NCI-H774 (cell line): ENCODE measurements around the gene USHBP1.

Experiments
- DNase-seq: peaks from one replicate; lab custom pipeline; 2025; lab: John Stamatoyannopoulos, UW

Gene USHBP1

GRCh38 chr19:17262557-17262956, 2.0 kb downstream of the USHBP1 start:
- DNase-seq, result no peak

DNA sequence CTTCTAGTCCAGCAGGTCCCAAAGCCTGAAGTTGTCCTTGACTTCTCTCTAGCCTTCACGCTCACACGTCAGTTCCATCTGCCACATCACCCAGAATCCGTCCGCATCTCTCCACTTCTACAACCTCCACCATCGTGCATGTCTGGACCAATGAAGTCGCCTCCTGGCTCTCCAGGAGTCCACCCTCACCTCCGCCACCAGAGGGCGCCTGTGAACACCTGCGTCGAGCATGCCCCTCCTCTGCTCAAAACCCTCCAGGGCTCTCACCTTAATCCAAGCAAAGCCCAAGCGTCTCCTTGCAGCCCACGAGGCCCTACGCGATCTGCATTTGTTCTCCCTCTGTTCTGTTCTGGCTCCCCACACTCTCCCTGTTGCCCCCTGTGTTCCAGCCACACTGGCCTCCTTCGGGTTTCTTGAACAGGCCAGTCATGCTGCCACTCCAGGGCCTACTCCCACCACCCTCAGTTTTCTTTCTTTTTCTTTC, 3.7 kb downstream of the USHBP1 start:
- DNase-seq, result peak; percentile 81

DNA sequence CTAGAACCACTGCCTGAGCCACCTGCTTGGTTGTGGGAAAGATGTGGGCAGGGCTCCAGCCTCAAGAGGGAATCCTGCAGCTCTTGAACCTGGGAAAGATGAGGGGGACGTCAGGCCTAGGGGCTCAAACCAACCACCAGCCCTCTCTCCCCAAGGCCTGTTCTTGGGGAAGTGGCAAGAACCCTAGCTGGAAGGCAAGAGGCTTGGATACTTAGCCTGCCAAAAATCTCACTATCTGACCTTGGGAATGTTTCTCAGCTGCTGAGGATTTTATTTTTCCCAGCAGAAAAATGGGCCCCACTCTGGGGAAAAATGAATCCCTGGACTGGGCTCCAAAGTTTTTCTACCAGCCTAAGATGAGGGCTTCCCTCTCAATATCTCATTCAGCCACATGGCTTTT, 4.6 kb downstream of the USHBP1 start:
- DNase-seq, result no peak

DNA sequence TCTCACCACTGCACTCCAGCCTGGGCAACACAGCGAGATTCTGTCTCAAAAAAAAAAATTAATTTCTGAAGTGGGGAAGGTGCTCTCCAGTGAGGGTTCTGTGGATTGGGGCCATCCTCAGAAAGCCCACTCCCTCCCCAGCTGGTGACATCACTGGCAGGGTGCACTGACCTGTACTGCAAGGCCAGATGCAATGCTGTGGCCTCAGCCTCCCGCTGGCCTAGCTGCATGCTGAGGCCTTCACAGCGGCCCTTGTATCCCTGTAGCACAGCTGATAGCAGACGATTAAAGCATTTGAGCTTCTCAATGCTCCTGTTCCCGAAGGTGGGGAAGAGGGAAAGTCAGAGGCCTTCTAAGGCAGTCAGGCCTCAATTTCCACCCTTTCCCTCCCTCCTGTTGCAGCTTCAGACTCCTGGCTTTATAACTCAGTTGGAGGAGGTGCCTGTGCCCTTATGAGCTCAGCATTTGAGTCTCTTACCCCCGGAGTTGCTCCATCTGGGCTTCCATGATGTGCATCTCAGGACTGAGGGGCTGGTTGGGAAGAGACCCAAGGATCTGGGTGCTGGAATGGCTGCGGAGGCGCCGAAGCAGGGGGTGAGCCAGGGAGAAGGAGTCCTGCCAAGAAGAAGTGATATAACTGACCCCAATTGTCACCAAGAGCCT, 5.3 kb downstream of the USHBP1 start:
- no peak for DNase-seq

GRCh38 chr19:17256130-17256529, 8.4 kb downstream of the USHBP1 start:
- DNase-seq, result no peak

GRCh38 chr19:17255150-17255621, 9.4 kb downstream of the USHBP1 start:
- DNase-seq, result peak; percentile 10

DNA sequence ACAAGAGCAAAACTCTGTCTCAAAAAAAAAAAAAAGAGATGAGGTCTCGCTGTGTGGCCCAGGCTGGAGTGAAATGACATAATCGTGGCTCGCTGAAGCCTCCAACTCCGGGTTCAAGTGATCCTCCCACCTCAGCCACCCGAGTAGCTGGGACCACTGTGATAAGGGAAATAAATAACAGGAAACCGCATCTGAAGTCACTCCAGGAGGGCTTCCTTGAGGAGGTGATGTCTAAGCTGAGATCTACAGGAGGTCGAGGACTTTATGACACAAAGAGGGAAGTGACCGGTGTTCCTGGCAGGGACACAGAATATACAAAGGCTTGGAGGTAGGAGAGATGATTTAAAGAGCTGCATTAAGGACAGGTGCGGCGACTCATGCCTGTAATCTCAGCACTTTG, 9.9 kb downstream of the USHBP1 start:
- DNase-seq, result no peak

- no peak for DNase-seq
Measured at GRCh38 chr19:17249887-17250548, 14.5 kb downstream of the USHBP1 start.

- no peak for DNase-seq
Measured at GRCh38 chr19:17248011-17248776, 16.4 kb downstream of the USHBP1 start.

DNA sequence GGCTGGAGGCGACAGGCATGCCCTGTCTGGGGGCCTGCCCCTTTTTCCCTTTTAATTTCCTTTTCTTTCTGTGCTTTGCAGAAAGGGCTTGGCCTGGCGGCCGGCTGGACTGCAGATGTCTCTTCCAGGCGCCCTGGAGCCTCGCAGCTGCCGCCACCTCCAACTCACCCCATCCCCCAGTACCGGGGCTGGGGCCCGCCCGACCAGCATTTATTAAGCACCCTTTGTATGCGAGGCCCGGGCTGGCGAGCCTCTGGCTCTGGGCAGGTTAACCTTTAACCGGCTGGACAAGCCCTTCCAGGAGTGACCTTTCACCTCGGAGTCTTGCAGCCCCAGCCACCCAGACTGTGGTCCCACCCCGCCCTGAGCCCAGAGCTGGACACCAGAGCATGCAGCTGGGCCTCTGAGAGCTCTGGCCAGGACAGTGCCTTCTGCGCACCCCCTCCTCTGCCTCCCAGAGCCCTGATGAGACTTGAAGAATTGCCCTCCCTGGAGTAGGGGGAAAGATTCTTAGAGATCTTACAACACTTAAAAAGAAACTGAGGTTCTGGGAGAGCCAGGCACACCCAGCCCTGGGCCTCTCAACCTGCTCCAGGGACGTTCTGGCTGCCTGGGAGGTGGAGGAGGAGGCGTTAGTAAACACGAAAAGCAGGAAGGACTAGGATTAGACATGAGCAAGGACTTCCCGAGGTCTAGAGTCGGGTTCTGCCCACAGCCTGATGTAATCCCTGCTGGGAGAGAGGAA, 17.7 kb downstream of the USHBP1 start:
- DNase-seq, result peak; percentile 18

DNA sequence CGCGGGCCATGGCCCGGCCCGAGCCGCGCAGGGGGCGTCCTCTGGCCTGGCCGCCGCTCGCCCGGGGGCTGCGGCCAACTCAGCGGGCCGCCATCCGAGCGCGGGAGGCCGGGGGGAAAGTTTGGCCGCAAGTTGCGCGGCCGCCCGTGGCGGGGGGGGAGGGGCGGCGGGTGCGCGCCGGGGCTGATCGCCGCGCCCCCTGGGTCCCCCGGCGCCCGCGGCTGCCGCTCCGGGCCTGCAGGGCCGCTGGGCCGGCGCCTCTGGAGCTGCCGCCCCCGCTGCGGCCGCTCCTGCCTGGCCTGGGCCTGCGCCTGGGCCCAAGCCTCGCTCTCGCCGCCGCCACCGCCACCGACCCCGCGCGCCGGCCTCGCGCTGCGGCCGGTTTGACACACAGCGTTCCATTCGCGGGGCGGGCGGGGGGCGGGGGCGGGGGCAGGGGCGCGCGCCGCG, 19.0 kb downstream of the USHBP1 start, which contains the start of gene NR2F6:
Gene NR2F6 (minus strand): TSS at position 385 of the 450 bp plus-strand sequence. CDS start 699 bp downstream, outside the sequence.
- no peak for DNase-seq

GRCh38 chr19:17244618-17245534, 19.7 kb downstream of the USHBP1 start:
- no peak for DNase-seq

DNA sequence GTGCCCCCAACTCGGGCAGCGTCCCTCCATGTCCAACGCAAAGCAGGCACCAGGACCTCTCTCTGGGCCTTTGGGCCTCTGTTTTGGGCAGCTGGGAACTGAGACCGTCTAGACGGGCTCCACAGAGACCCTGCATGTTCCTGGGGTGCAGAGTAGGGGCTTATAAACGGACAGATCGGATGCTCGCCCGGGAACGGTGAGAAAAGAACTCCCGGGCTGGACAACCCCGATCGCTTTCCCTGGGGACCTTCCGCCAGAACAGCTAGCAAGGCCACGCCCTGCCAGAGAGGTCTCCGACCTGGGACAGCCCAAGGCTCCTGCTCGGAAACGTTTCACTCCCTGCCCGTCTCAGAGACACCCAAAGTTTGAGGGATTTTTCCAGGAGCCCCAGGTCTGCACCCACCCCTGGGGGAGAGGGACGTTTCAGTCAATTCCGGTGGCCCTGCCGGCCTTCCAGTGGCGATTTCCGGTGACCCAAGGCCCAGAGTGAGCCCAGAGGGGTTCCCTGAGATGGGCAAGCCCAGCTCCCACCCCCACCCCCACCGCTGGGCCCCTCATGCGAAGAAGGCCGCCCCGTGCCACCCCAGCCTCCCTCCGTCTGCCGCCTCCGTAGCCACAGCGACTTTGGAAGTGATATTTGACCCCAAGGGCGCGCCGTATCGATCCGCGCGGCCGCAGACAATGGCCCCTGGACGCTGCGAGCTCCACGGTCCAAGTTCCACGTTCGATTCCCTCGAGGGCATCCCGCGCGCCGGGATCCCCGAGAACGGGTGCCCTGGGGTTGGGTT, 20.5 kb downstream of the USHBP1 start:
- no peak for DNase-seq

DNA sequence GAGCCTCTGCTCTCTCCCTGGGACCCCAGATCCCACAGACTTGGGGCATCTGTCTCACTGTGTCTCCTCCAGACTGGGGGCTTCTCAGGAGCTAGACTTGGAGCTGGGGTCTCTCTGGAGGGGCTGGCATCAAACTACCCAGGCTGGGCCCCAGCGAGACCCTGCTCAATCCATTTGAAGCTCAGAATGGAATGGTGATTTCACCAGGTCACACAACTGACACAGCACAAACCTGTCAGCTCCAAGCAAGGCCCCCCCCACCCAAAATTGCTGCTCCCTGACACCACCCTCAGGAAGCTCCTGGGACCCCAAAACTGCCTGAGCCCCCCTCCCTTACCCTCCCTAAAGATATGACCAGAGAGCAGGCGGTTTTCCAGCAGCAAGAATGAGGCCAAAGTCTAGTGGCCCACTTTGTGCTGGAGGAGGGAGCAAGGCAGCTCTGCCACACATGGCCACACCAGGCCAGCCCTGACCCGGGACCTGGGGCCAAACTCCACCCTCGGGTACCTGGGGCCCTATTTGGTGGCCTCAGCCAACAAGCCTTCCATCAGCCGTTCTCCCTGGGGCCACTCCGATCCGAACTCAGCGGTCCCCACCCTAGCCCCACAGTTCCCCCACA, 21.2 kb downstream of the USHBP1 start:
- no peak for DNase-seq

- no peak for DNase-seq
Measured at GRCh38 chr19:17242431-17243208, 21.9 kb downstream of the USHBP1 start.

GRCh38 chr19:17240826-17241399, 23.6 kb downstream of the USHBP1 start:
- DNase-seq, result no peak

DNA sequence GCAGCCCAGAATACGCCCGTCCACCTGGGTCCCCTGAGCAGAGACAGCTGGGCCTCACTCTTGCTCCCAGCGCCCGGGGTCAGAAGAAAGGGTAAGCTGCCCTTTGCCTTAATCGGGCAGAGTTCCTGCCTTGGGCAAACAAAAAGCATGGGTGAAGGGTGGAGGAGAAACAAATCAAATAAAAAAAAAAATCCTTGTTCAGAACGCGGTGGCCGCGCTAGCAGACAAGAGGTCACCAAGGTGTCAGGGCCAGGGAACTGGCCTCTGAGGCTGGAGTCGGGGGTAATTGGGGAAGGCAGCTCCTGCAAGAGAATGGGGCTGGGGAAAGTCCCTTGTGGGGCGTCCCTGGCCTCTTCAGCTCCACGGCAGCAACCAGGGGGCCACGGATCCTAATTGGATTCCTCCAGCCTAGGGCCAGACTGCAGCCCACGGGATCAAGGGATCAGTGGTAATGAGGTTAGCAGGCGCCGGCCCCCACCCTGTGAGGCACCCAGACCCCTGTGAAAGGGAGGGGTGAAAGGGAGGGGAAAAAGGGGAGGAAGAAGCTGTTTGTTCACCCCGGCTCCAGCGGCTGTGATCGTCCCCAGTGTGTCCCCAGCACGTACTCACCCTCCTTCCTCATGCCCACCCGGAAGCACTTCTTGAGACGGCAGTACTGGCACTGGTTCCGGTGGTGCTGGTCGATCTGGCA, 24.3 kb downstream of the USHBP1 start:
- DNase-seq, result no peak
